ACC112 (cell line): ENCODE data around the gene INPP5A.
A peak's percentile ranks its signal among the peaks of the same experiment; 100 is the strongest.

Experiments used
- H2AFZ ChIP-seq: fragments of 200-600 bp; sonication (generic); one replicate; pipeline ENCODE4 v1.6.0; 2017; ENCODE audit warnings: antibody characterized with exemption, low read length; ENCODE audit not compliant: unreplicated experiment
- H3K27ac ChIP-seq: fragments of 200-600 bp; sonication (generic); 2 replicates; pipeline ENCODE4 v1.5.1; 2014; ENCODE audit warnings: low read depth, mild to moderate bottlenecking, antibody characterized with exemption, low read length, moderate library complexity
- H3K27me3 ChIP-seq: fragments of 200-600 bp; sonication (generic); 2 replicates; pipeline ENCODE4 v1.6.1; 2014; ENCODE audit warnings: mild to moderate bottlenecking, antibody characterized with exemption, low read length, moderate library complexity, mixed read lengths; ENCODE audit not compliant: insufficient read depth
- H3K36me3 ChIP-seq: fragments of 200-600 bp; sonication (generic); 2 replicates; pipeline ENCODE4 v1.6.1; 2016; ENCODE audit warnings: mild to moderate bottlenecking, antibody characterized with exemption, low read length, moderate library complexity, mixed read lengths; ENCODE audit not compliant: insufficient read depth
- H3K4me1 ChIP-seq: fragments of 200-600 bp; sonication (generic); one replicate; pipeline ENCODE4 v1.6.1; 2016; ENCODE audit warnings: low read length, mixed read lengths; ENCODE audit not compliant: insufficient read depth, unreplicated experiment, control insufficient read depth
- H3K4me3 ChIP-seq: fragments of 200-600 bp; sonication (generic); 2 replicates; pipeline ENCODE4 v1.5.1; 2014; ENCODE audit warnings: mild to moderate bottlenecking, low read depth, low read length
- H3K79me2 ChIP-seq: fragments of 200-600 bp; sonication (generic); one replicate; pipeline ENCODE4 v1.6.0; 2016; ENCODE audit warnings: low read length; ENCODE audit not compliant: control insufficient read depth, unreplicated experiment, insufficient read depth

Gene INPP5A

GRCh38 chr10:132539431-132539839 lies 1.8 kb downstream of the INPP5A start:
- H3K4me3 ChIP-seq, result peak overlapping the region; percentile 90
- H3K27me3 ChIP-seq, result no peaks in the 10 kb centered on the region
- H3K79me2 ChIP-seq, result peaks cover 43% of the 10 kb centered on the region
- H3K36me3 ChIP-seq, result no peaks in the 10 kb centered on the region
- peaks cover 35% of the 10 kb centered on the region for H3K4me1 ChIP-seq
- H2AFZ ChIP-seq, result no peak overlapping the region
- H3K27ac ChIP-seq, result no peak overlapping the region; the same call in 1 of the 2 replicates

DNA sequence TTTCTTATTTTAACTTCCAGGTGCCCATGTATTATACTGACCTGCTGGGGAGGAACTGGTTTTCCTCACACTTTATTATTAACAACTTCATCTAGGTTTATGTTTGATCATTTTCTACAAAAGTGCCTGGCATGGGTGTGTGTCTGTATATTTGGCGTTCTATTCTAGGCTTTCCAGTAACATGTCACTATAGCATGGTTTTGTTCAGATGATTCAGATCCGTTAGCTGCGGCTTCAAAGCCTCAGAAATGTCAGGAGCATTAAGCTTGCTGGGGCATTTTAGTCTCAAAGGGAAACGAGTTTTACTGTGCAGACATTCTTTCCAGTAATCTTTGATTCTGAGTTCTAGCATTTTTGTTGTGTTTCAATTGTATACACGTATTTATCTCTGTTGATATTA lies 2.3 kb downstream of the INPP5A start:
- Histone ChIP-seq H3K27me3 (no peaks in the 10 kb centered on the region), H2AFZ (no peak overlapping the region), H3K79me2 (peaks cover 43% of the 10 kb centered on the region), H3K36me3 (no peaks in the 10 kb centered on the region), H3K4me1 (peaks cover 35% of the 10 kb centered on the region), H3K4me3 (peak overlapping the region; percentile 47), H3K27ac (peak overlapping the region; percentile 36)

DNA sequence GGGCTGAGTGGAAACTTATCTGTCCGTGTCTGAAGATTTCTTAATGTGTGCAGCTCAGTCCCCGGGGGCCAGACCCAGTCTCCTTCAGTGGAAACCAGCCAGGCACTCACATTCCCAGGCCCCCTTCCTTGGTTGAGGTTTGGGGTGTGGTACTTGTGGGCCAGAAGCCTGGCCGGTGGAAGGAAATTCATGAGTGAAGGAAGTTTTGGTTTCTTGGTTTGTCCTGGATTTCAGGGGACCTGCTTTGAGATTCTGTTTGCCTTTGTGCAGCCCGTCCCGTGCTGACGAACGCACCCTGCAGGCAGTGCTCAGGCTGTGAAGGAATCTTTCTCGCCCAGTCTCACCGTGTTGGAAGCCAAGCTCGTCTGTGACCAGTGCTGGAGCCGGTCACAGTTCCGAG lies 2.9 kb downstream of the INPP5A start:
- Histone ChIP-seq H3K36me3 (no peaks in the 10 kb centered on the region), H2AFZ (no peak overlapping the region), H3K4me1 (peaks cover 35% of the 10 kb centered on the region), H3K27me3 (no peaks in the 10 kb centered on the region), H3K79me2 (peaks cover 43% of the 10 kb centered on the region), H3K4me3 (peak overlapping the region; percentile 47), H3K27ac (peak overlapping the region; percentile 36; the same call in 1 of the 2 replicates)

DNA sequence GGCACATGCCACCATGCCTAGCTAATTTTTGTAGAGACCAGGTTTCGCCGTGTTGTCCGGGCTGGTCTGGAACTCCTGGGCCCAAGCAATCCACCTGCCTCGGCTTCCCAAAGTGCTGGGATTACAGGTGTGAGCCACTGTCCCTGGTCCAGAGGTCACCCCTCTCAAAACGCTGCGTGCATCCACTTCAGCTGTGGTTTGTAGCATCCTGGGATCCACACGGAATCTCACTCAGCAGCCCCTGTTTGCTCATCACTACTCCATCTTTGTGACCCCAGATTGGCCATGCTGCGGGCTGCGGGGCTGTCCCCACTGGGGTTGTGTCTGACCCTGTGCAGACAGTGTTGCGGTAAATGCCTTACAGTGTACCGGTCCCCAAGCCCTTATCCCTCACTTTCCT lies 3.5 kb downstream of the INPP5A start:
- peaks cover 43% of the 10 kb centered on the region for H3K79me2 ChIP-seq

DNA sequence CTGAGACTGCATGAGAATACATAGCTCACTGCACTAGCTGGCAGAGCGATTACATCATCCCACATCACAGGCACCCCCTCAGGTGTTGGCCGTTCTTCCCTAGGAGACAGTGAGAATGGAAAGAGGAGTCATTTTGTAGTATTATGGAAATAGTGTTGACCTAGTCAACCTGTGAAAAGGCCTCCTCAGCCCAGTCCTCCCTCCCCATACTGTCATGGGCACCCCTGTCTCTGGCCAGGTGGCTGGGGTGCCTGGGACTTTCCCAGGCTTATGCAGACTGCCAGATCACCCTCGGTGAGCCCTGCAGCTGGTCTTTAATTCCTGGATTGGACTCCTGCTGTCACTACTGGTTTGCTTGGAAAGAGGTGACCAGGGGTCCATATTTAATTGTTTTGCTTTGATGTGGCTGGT lies 4.0 kb downstream of the INPP5A start:
- H3K4me1 ChIP-seq, result peaks cover 35% of the 10 kb centered on the region
- no peak overlapping the region for H3K4me3 ChIP-seq
- no peak overlapping the region for H2AFZ ChIP-seq
- no peaks in the 10 kb centered on the region for H3K36me3 ChIP-seq
- H3K27me3 ChIP-seq, result no peaks in the 10 kb centered on the region
- H3K79me2 ChIP-seq, result peaks cover 44% of the 10 kb centered on the region
- H3K27ac ChIP-seq, result no peak overlapping the region

More for the DNA sequence above, 3.5 kb downstream of the INPP5A start:
- Histone ChIP-seq H3K36me3 (no peaks in the 10 kb centered on the region), H2AFZ (no peak overlapping the region), H3K27me3 (no peaks in the 10 kb centered on the region), H3K4me1 (peaks cover 35% of the 10 kb centered on the region), H3K27ac (no peak overlapping the region), H3K4me3 (no peak overlapping the region)

GRCh38 chr10:132542086-132542775 lies 4.6 kb downstream of the INPP5A start:
- no peak overlapping the region for H3K27ac ChIP-seq
- H3K36me3 ChIP-seq, result no peaks in the 10 kb centered on the region
- peaks cover 48% of the 10 kb centered on the region for H3K79me2 ChIP-seq
- H2AFZ ChIP-seq, result no peak overlapping the region
- peaks cover 35% of the 10 kb centered on the region for H3K4me1 ChIP-seq
- H3K4me3 ChIP-seq, result no peak overlapping the region
- H3K27me3 ChIP-seq, result no peaks in the 10 kb centered on the region

DNA sequence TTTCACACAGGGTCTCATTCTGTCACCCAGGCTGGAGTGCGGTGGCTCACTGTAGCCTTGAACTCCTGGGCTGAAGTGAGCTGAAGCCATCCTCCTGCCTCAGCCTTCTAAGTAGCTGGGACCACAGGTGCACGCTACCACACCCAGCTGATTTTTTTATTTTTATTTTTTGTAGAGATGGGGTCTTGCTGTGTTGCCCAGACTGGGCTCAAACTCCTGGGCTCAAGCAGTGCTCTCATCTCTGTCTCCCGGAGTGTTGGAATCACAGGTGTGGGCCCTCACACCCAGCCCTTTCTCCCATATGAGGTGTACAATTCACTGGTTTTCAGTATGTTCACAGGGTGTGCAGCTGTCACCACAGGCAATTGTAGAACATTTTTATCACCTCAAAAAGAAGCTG lies 5.2 kb downstream of the INPP5A start:
- Histone ChIP-seq H3K4me3 (no peak overlapping the region), H3K27ac (no peak overlapping the region), H3K36me3 (no peaks in the 10 kb centered on the region), H3K27me3 (no peaks in the 10 kb centered on the region), H3K79me2 (peaks cover 53% of the 10 kb centered on the region), H3K4me1 (peaks cover 35% of the 10 kb centered on the region), H2AFZ (no peak overlapping the region)

DNA sequence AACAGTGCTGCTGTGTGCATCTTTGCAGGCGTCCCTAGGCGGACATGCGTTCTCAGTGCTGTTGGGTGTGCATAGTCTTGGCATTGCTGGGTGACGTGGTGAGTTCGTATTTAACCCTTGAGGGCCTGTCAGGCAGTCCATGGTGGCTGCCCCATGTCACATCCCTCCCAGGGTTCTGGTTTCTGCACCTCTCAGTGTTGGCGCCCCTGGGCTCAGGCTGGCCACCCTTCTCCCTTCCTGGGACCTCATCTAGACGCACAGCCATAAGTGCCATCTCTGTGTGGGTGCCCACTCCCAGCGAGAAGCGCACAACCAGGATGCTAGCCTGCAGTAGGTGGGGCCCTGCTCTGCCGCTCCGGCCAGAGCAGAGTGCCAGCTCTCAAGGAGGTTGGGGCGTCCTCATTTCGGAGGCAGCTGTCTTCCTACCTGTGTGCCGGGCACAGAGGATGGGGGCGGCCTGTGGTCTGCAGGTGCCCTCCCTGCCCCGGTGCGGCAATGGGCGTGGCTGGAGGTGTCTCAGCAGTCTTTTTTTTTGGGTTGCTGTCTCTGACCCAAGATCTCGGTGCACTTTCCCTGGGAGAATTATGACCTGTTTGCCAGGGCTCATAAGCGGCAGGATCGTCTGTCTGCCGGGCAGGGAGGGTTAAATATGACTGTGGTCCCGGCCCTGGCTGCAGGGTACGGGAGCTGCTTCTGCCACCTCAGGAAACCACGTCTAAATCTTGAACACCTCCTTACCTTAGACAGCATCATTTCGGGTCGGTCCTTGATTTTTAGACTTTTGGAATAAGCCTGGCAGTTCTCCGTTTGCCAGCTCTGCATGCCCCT lies 6.5 kb downstream of the INPP5A start:
- H3K36me3 ChIP-seq, result no peaks in the 10 kb centered on the region
- H3K79me2 ChIP-seq, result peaks cover 44% of the 10 kb centered on the region
- H3K4me3 ChIP-seq, result no peak overlapping the region
- H3K4me1 ChIP-seq, result peaks cover 25% of the 10 kb centered on the region
- no peaks in the 10 kb centered on the region for H3K27me3 ChIP-seq
- H2AFZ ChIP-seq, result no peak overlapping the region
- H3K27ac ChIP-seq, result no peak overlapping the region

DNA sequence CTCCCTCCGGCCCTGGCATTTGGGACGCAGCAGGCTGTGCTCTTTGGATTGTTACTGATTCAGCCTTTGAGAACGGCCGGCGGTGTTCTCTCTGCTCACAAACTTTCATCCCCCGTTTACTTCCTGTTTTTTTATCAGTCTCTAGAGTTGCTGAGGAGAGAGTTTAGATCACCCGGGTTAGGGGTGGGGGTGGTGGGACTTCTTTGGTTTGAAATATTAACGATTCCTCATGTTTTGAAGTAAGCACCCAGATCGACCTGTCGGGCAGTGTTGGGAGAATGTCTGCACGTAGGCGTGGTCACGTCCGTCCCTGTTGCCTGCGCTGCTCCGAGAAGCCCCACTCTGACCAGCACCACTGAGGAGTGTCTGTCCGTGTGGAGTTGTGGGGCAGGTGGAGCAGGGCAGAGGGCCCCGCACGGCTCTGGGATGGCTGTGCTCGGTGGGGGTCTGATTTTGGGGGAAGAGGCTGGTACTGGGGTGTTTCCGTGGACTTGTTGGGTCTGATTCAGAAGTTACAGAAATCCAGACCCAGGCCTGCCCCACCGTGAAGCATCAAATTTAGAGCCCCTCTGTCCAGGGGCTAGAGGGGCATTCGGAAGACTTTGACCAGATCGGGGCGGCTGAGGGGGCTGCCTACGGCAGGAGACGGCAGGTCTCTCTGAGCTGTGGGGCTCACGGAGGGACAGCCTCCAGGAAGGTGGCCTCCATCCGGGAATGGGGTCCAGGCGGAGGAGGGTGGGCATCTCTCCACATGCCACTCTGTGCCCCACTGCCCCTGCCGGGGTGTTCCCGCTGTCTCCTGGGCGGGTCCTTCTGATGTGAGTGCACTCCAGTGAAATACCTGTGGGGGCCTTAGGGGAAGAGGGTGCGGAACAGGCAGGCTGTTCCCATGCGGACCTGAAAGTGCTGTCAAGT lies 7.4 kb downstream of the INPP5A start:
- H3K27me3 ChIP-seq, result no peaks in the 10 kb centered on the region
- H2AFZ ChIP-seq, result no peak overlapping the region
- H3K4me3 ChIP-seq, result no peak overlapping the region
- no peak overlapping the region for H3K27ac ChIP-seq
- no peaks in the 10 kb centered on the region for H3K36me3 ChIP-seq
- peaks cover 47% of the 10 kb centered on the region for H3K79me2 ChIP-seq
- peaks cover 17% of the 10 kb centered on the region for H3K4me1 ChIP-seq

DNA sequence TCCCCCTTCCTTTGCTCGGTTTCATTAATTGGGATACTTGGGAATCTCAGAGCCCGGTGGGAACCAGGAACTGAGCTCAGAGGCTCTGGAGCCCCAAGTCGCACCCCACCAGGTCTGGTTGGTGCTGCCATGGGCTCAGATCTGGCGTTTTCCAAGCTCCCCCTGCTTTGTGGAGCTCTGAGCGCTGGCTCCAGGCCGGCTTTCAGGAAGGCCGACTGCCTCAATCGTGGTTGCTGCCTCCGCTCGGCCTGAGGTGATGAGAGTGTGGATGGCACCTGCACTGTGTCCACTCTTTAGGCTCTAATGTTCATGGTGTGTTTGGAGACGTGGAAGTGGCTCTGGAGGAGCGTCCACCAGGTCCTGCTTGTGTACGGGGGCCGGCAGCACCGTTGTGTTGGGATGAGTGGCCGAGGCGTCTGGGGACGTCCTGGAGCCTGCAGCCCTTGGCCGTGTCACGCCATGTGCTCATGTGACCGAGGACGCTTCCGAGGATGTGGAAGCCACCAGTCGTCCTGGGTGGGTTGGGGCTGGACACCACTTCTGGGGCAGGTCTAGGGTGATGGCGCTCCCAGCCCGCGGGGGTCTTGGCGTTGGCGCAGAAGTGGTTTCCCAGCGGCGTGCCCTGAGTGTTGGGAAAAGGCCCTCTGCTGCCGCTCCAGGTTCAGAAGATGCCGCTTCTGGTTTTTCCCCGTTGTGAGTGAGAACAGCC lies 8.2 kb downstream of the INPP5A start:
- Histone ChIP-seq H3K4me1 (peaks cover 9% of the 10 kb centered on the region), H3K27ac (no peak overlapping the region), H3K4me3 (no peak overlapping the region), H2AFZ (no peak overlapping the region), H3K27me3 (no peaks in the 10 kb centered on the region), H3K36me3 (no peaks in the 10 kb centered on the region), H3K79me2 (peaks cover 43% of the 10 kb centered on the region)
